Nephron (organoid): Measurements from ENCODE around the gene SIL1.

Source experiments
- H3K27ac Mint-ChIP-seq, 3 experiments: 2 replicates each; pipeline ENCODE4 v1.8.0; 2020; ENCODE audit warnings: mixed read lengths in 3 of 3, mild to moderate bottlenecking in 2 of 3, moderate library complexity in 1 of 3
- H3K27me3 Mint-ChIP-seq: 2 replicates; pipeline ENCODE4 v1.8.0; 2021; ENCODE audit warnings: low read depth, mild to moderate bottlenecking, moderate library complexity, mixed read lengths
- H3K36me3 Mint-ChIP-seq: 2 replicates; pipeline ENCODE4 v1.8.0; 2020; ENCODE audit warnings: low read depth, mixed read lengths
- H3K4me1 Mint-ChIP-seq: 2 replicates; pipeline ENCODE4 v1.8.0; 2020; ENCODE audit warnings: mixed read lengths
- H3K4me3 Mint-ChIP-seq, 3 experiments: 2 replicates each; pipeline ENCODE4 v1.8.0; 2020; ENCODE audit warnings: mild to moderate bottlenecking in 3 of 3, mixed read lengths in 3 of 3, moderate library complexity in 2 of 3
- H3K9me3 Mint-ChIP-seq: 2 replicates; pipeline ENCODE4 v1.8.0; 2020; ENCODE audit warnings: mixed read lengths
- CTCF ChIP-seq, 3 experiments: fragments of 200-600 bp; sonication (generic); IDR thresholded peaks; one replicate each; pipeline ENCODE4 v1.5.0; 2021; ENCODE audit warnings: antibody characterized with exemption in 3 of 3; ENCODE audit not compliant: unreplicated experiment in 3 of 3

SIL1 gene

GRCh38 chr5:138914338-138914737 is 283.8 kb downstream of the SIL1 start:
- Mint-ChIP-seq H3K27ac (no peak overlapping the region), H3K4me1 (peaks cover 3% of the 10 kb centered on the region), H3K27me3 (no peaks in the 10 kb centered on the region), H3K9me3 (no peaks in the 10 kb centered on the region), H3K4me3 (no peak overlapping the region), H3K36me3 (peaks cover 63% of the 10 kb centered on the region)
- no peak for TF ChIP-seq CTCF (IDR thresholded peaks at IDR 0.05; ENCODE audit: unreplicated experiment in 3 of 3)

GRCh38 chr5:138913773-138914172 is 284.4 kb downstream of the SIL1 start:
- no peaks in the 10 kb centered on the region for H3K4me1 Mint-ChIP-seq
- H3K27me3 Mint-ChIP-seq: no peaks in the 10 kb centered on the region
- H3K27ac Mint-ChIP-seq: no peak overlapping the region

GRCh38 chr5:138912093-138912492 is 286.1 kb downstream of the SIL1 start:
- Mint-ChIP-seq H3K4me3 (no peak overlapping the region), H3K36me3 (peaks cover 67% of the 10 kb centered on the region), H3K27me3 (no peaks in the 10 kb centered on the region), H3K9me3 (no peaks in the 10 kb centered on the region), H3K4me1 (no peaks in the 10 kb centered on the region), H3K27ac (peak overlapping the region in 2 of 3 experiments; percentile 27 to 58)
- TF ChIP-seq CTCF (IDR thresholded peaks at IDR 0.05; ENCODE audit: unreplicated experiment in 3 of 3): no peak

More at GRCh38 chr5:138913773-138914172, 284.4 kb downstream of the SIL1 start:
- Mint-ChIP-seq H3K9me3 (no peaks in the 10 kb centered on the region), H3K4me3 (no peak overlapping the region), H3K36me3 (peaks cover 63% of the 10 kb centered on the region)
- TF ChIP-seq CTCF (IDR thresholded peaks at IDR 0.05; ENCODE audit: unreplicated experiment in 3 of 3): no peak

- no peak overlapping the region for H3K4me3 Mint-ChIP-seq
- TF ChIP-seq CTCF (IDR thresholded peaks at IDR 0.05; ENCODE audit: unreplicated experiment in 3 of 3): no peak
- H3K27ac Mint-ChIP-seq: peak overlapping the region in 2 of 3 experiments; percentile 27 to 58
- no peaks in the 10 kb centered on the region for H3K27me3 Mint-ChIP-seq
- H3K36me3 Mint-ChIP-seq: peaks cover 73% of the 10 kb centered on the region
- no peaks in the 10 kb centered on the region for H3K4me1 Mint-ChIP-seq
- H3K9me3 Mint-ChIP-seq: no peaks in the 10 kb centered on the region
Measured at GRCh38 chr5:138911441-138911840, 286.7 kb downstream of the SIL1 start.

- Mint-ChIP-seq H3K27me3 (no peaks in the 10 kb centered on the region), H3K4me1 (no peaks in the 10 kb centered on the region), H3K4me3 (no peak overlapping the region), H3K27ac (no peak overlapping the region), H3K36me3 (peaks cover 74% of the 10 kb centered on the region), H3K9me3 (no peaks in the 10 kb centered on the region)
- TF ChIP-seq CTCF (IDR thresholded peaks at IDR 0.05; ENCODE audit: unreplicated experiment in 3 of 3): no peak
Measured at GRCh38 chr5:138910546-138911185, 287.5 kb downstream of the SIL1 start.

- no peaks in the 10 kb centered on the region for H3K9me3 Mint-ChIP-seq
- H3K27me3 Mint-ChIP-seq: no peaks in the 10 kb centered on the region
Measured at GRCh38 chr5:138909734-138910133, 288.4 kb downstream of the SIL1 start.

More at GRCh38 chr5:138909734-138910133, 288.4 kb downstream of the SIL1 start:
- H3K27ac Mint-ChIP-seq: no peak overlapping the region
- no peak overlapping the region for H3K4me3 Mint-ChIP-seq
- no peaks in the 10 kb centered on the region for H3K4me1 Mint-ChIP-seq
- H3K36me3 Mint-ChIP-seq: peaks cover 73% of the 10 kb centered on the region
- no peak for TF ChIP-seq CTCF (IDR thresholded peaks at IDR 0.05; ENCODE audit: unreplicated experiment in 3 of 3)
